ENCODE data around the gene FXYD5.

The FXYD5 gene

GRCh38 chr19:35212241-35212640 lies 57.7 kb downstream of the FXYD5 start:
- no peak for DNase-seq (ENCODE audit: low read depth in 2 of 2)

- DNase-seq (ENCODE audit: low read depth in 2 of 2) = peak; percentile 64 to 75
These were observed 59.4 kb downstream of the FXYD5 start for GRCh38 chr19:35213663-35214632.

GRCh38 chr19:35214766-35215422 lies 60.4 kb downstream of the FXYD5 start:
- DNase-seq (ENCODE audit: low read depth in 2 of 2) = no peak

GRCh38 chr19:35216016-35216832 lies 61.7 kb downstream of the FXYD5 start:
- DNase-seq (ENCODE audit: low read depth in 2 of 2) = no peak

GRCh38 chr19:35216833-35217648 lies 62.5 kb downstream of the FXYD5 start:
- no peak for DNase-seq (ENCODE audit: low read depth in 2 of 2)

- no peak for DNase-seq (ENCODE audit: low read depth in 2 of 2)
These were observed 63.1 kb downstream of the FXYD5 start for GRCh38 chr19:35217649-35217990.

GRCh38 chr19:35219008-35219407 lies 64.5 kb downstream of the FXYD5 start:
- no peak for DNase-seq (ENCODE audit: low read depth in 2 of 2)
